GM19035 (cell line): ENCODE data around the gene TMEM101.
"Not testable (repeated sequence)": the region's sequence is repeated elsewhere in the genome, so short reads cannot be mapped to it uniquely, and the experiment has no call there.

Experiments used
- ATAC-seq: cut with Tn5 transposase; IDR thresholded peaks from one replicate; pipeline ENCODE4 v1.9.1; 2021; ENCODE audit not compliant: unreplicated experiment

The TMEM101 gene

GRCh38 chr17:43976963-43977837, 37.6 kb downstream of the TMEM101 start:
- no peak for ATAC-seq

DNA sequence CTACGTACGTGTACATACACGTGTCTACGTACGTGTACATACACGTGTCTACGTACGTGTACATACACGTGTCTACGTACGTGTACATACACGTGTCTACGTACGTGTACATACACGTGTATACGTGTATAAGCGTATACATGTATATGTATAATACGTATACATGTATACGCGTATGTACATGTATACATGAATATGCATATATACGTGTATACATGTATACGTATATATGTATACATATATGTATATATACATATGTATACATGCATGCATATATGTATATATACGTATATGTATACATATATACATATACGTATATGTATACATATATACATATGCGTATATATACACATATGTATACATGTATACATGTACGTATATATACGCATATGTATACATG, 38.9 kb downstream of the TMEM101 start:
- ATAC-seq, result no peak

DNA sequence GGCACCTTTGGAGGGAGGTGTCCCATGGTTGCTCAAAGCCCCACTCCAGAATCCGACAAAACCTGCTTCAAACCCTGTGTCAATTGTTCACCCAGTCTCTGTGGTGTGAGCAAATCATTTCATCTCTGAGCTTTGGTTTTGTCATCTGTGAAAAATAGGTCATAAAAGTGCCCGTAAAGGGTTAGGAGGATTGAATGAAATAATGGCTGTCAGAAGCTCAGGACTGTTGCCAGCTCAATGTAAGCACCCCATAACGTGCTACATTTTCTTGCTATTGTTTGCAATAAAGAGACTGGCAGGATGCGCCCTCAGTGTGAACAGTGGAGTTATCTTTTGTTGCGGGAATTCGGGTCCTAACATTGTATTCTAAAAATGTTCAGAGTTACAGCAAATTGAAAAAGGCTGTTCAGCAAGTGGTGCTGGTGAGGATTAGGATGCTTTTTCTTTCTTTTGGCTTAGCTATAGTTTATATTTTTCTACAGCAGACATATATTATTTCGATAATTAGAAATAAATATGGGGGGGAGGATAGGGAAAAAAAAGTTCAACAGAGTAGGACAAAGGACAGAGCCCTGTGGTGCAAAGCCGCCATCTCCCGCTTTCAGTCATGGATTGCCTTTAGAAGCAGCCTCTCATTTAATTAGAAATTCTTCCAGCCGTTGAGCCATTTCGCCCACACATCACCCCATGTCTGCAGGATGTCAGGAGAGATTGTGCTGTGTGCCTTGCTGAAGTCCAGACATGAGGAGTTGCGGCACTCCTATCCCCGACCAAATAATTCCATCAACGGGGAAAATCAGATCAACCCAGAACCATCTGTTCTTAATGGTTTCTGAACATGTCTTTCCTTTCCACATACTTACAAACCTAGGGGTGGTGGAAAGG, 40.1 kb downstream of the TMEM101 start:
- no peak for ATAC-seq

DNA sequence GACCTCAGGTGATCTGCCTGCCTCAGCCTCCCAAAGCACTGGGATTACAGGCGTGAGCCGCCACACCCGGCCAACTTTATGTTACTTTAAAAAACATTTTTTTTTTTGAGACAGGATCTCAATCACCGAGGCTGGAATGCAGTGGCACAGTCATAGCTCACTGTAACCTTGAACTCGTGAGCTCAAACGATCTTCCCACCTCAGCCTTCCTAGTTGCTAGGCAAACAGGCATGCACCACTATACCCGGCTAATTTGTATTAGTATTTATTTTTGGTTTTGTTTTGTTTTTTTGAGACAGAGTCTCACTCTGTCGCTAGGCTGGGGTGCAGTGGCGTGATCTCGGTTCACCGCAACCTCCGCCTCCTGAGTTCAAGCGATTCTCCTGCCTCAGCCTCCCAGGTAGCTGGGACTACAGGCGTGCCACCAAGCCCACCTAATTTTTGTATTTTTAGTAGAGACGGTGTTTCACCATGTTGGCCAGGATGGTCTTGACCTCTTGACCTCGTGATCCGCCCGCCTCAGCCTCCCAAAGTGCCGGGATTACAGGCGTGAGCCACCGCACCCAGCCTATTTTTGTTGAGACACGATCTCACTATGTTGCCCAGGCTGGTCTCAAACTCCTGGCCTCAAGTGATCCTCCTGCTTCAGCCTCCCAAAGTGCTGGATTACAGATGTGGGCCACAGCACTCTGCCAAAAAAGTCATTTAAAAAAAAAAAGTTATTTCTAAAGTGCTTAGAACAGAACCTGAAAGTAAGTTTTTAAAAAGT, 42.1 kb downstream of the TMEM101 start:
- ATAC-seq, result not testable (repeated sequence)

GRCh38 chr17:43971436-43971835, 43.3 kb downstream of the TMEM101 start:
- ATAC-seq, result not testable (repeated sequence)

DNA sequence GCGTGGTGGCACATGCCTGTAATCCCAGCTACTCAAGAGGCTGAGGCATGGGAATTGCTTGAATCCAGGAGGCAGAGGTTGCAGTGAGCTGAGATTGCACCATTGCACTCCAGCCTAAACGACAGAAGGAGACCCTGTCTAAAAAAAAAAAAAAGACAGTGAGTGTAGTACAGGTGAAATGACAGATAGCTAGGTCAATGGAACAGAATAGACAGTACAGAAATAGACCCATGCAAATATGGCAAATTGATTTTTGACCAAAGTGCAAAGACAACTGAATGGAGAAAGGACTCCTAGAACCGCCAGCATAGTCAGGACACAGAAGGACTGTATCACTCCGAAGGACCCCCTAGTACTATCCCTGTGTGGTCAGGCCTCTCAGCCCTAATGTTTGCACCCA, 44.4 kb downstream of the TMEM101 start:
- no peak for ATAC-seq

- ATAC-seq, result no peak
Observed at GRCh38 chr17:43967251-43967875, 47.4 kb downstream of the TMEM101 start.

- no peak for ATAC-seq
Observed at GRCh38 chr17:43966276-43966675, 48.5 kb downstream of the TMEM101 start.

DNA sequence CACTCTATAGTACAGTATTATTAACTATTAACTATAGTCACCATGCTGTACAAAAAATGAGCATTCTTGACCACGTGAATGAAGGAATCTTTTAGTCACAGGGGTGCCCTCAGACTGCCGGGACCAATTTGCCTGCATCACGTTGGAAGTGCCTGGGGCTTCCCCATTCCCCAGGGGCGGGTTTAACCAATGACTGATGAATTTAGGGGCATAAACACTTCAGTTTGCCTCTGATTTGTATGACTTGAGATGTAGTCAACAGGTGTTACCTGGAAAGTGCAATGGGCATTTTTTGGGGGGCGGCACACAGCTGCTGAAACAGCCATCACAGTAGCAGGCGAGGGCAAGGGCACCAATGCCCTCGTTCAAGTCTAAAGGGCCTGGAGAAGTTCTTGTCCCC, 52.3 kb downstream of the TMEM101 start:
- no peak for ATAC-seq

DNA sequence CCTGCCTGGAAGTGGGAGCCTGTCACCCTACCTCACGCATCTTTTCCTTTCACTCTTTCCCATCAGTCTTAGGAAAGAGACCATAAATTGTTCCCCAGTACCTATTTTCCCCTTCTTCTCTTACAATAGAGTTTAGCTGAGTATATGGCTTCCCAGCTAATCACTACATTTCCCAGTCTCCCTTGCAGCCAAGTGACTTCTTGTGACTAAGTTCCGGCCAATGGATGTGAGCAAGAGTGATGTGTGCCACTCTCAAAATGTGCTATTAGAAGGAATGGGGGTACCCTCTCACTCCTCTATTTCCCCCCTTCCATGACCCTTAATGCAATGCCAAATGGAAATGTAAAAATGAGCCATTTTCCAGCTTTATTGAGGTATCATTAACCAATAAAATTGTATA, 52.8 kb downstream of the TMEM101 start:
- no peak for ATAC-seq

DNA sequence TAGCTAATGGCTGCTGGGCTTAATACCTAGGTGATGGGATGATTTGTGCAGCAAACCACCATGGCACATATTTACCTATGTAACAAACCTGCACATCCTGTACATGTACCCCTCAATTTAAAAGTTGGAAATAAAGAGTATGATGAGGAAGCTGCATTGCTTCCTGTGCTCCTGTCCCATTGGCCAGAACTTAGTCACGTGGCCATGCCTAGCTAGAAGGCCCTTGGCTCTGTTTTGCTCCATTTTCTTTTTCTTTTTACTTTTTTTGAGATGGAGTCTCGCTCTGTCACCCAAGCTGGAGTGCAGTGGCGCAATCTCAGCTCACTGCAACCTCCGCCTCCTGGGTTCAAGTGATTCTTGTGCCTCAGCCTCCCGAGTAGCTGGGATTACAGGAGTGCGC, 53.5 kb downstream of the TMEM101 start:
- not testable (repeated sequence) for ATAC-seq
